CD4-positive, alpha-beta T cell treated with Interleukin-17A for 4 hours (primary cell): ENCODE results near the gene GPR162.
A peak's percentile ranks its signal among the peaks of the same experiment; 100 is the strongest.

Source experiments
- DNase-seq: peaks from one replicate; pipeline ENCODE4 v3.0.0-alpha.2; 2020; ENCODE audit warnings: mixed read lengths

The GPR162 gene

DNA sequence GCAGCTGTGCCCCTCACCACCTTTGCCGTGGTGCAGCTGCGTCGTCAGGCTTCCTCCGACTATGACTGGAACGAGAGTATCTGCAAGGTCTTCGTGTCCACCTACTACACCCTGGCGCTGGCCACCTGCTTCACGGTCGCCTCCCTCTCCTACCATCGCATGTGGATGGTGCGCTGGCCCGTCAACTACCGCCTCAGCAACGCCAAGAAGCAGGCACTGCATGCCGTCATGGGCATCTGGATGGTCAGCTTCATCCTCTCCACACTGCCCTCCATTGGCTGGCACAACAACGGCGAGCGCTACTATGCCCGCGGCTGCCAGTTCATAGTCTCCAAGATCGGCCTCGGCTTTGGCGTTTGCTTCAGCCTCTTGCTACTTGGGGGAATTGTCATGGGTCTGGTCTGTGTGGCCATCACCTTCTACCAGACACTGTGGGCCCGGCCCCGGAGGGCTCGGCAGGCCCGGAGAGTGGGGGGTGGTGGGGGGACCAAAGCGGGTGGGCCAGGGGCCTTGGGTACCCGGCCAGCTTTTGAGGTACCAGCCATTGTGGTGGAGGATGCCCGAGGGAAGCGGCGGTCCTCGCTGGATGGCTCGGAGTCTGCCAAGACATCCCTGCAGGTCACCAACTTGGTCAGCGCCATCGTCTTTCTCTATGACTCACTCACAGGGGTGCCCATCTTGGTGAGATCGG, 2.6 kb downstream of the GPR162 start:
- DNase-seq: no peak

DNA sequence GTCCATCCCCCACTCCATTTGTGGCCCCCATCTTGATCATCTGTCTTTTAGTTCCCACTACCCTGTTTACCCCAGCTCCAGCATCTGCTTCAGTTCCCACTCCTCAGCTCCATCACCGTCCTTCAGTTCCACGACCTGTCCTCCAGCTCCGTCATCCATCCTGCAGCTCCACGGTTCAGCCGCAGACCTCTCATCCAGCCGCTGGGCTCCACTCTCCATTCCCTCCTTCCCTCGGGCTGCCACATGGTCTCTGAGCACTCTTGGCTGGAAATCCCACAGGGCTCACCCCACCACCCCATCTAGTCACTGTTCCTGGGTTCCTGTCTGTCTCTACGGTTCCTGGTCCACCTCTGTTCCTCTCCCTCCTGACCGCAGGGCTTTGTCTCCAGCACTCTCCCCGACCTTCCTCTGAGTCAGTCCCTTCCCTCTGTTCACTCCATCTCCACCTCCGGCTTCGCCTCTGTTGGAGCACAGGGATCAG, 3.3 kb downstream of the GPR162 start:
- DNase-seq: no peak

DNA sequence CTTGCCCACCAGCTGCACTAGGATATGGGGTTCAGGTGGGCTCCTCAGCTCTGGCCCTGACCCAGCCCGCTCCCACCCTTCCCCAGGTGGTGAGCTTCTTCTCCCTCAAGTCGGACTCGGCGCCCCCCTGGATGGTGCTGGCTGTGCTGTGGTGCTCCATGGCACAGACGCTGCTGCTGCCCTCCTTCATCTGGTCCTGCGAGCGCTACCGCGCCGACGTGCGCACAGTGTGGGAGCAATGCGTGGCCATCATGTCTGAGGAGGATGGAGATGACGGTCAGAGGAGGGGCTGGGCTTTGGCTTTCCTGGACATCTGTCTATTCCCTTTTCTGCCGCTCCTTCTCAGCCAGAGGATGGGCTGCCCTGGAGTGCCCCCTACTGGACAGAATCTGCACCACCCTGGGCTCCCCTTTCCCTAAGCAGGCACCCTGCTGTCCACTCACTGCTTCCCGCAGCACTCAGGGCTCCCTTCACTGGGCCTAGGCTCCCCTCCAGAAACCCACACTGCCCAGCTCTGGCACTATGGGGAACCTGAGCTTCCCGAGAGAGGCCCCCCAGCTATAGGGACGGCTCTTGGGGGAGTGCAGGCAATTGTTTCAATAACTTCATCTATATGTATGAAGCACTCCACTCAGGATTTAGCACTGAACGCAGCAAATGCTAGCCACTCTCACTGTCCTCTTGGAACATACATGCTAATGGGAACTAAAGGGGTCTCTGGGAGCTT, 3.9 kb downstream of the GPR162 start:
- peak; percentile 88 for DNase-seq

DNA sequence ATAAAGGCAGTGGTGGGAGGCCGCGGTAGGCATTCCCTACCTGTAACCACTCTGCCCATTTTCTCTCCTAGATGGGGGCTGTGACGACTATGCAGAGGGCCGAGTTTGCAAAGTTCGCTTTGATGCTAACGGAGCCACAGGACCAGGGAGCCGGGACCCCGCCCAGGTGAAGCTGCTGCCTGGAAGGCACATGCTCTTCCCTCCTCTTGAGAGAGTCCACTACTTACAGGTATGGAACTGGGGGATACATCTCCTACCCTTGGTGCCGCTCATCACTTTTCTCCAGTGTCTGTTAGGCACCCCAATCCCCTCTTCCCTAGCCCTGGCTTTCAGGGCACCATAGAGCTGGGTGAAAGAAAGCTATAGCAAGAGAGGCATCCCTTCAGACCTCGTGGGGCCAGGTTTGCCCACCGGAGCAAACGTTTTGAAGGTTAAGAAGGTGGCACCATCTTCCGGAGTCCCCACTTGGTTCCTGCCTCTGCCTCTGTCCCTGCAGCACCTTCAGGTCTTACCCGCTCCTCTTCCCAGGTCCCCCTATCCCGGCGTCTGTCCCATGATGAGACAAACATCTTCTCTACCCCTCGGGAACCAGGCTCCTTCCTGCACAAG, 4.6 kb downstream of the GPR162 start:
- DNase-seq: no peak

DNA sequence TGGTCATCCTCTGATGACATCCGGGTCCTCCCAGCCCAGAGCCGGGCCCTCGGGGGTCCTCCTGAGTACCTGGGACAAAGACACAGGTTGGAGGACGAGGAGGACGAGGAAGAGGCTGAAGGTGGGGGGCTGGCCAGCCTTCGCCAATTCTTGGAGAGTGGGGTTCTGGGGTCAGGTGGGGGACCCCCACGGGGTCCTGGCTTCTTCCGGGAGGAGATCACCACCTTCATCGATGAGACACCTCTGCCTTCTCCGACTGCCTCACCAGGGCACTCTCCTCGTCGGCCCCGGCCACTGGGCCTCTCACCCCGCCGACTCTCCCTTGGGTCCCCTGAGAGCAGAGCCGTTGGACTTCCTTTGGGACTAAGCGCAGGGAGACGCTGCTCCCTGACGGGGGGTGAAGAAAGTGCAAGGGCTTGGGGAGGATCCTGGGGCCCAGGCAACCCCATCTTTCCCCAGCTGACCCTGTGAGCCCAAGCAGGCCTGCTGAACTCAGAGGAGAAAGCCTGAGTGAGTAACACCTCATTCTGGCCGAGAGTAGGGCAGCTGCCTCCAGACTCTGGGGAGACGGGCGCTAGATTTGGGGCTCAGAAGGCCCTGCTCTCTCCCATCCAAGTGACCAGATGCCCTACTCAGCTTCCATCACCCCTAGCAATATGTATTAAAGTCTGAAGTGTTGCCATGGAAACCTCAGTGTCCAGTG, 5.3 kb downstream of the GPR162 start:
- no peak for DNase-seq

DNA sequence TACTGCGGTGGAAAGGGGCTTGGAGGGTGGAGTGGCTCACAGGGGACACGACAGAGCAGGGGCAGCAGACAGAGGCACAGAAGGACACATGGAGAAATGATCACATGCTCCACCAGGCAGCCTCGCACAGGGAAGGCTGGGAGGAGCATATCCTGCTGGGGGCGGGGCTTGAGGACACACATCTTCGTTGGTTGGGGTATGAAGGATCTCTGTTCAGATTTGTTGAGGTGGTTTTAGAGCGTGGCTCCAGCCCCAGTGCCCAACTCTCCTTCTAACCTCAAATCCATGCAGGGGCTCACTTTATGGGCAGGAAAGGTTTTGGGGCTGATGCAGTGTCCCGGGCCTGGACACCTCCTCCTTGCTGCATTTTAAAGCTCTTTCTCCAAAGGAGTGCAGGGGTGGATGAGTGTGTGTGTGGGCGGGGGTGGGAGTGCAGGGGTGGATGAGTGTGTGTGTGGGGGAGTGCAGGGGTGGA, 5.9 kb downstream of the GPR162 start:
- peak; percentile 72 for DNase-seq

DNA sequence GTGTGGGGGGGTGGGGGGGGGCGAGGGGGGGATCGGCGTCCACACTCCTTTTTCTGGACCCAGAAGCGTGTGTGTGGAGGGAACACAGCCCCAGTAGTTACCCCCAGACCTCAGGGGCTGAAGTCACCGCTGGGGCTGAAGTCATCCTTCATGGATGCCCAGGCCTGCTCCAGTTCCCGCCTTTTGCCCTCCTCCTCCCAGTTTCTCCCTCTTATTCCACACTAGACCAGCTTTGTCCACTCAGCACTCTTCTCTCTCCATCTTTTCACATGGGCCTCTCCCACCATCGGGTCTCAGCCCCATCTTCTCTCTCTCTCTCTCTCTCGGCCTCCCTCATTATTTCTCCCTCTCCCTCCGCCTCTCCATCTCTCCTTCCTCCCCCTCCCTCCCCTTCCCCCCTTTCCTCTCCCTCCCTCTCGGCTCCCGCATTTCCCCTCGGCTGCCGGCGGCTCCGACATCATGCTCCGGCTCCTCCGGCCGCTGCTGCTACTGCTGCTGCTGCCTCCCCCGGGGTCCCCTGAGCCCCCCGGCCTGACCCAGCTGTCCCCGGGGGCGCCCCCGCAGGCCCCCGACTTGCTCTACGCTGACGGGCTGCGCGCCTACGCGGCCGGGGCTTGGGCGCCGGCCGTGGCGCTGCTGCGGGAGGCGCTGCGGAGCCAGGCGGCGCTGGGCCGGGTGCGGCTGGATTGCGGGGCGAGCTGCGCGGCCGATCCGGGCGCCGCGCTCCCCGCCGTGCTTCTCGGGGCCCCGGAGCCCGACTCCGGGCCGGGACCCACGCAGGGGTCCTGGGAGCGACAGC, 6.6 kb downstream of the GPR162 start, which contains the start of gene P3H3:
TSS of gene P3H3 (plus strand) at position 426 of the 799 bp plus-strand sequence. CDS start at position 460, 34 bp downstream.
- DNase-seq: no peak

DNA sequence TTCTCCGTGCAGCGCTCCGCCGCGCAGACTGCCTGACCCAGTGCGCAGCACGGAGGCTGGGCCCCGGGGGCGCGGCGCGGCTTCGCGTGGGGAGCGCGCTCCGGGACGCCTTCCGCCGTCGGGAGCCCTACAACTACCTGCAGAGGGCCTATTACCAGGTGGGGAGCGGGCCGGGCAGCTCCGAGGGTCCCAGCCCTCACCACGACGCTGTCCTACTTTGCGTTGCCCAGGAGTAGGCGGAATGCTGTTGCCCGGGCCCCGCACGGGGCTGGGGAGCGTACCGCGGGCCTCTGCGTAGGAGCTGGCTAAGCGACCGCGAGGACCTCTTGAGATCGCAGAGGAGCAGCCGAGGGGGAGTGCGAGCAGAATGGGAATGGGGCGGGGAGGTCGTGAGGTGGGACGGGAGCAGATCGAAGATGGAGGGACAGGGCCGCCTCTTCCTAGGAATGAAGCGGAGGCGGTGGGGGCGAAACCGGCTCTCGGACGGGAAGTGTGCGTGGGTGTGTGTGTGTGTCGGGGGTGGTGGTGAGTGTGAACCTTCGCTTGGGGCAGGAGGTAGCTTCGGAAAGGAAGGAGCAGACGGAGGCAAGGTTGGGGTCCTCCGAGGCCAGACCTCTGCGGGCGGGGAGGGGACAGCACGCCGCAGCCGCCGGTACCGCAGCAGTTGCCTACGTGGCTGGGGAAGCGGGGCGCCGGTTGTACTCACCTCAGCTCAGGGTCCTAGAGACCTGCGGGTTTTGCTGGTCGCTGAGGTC, 7.3 kb downstream of the GPR162 start:
- peak; percentile 64 for DNase-seq

DNA sequence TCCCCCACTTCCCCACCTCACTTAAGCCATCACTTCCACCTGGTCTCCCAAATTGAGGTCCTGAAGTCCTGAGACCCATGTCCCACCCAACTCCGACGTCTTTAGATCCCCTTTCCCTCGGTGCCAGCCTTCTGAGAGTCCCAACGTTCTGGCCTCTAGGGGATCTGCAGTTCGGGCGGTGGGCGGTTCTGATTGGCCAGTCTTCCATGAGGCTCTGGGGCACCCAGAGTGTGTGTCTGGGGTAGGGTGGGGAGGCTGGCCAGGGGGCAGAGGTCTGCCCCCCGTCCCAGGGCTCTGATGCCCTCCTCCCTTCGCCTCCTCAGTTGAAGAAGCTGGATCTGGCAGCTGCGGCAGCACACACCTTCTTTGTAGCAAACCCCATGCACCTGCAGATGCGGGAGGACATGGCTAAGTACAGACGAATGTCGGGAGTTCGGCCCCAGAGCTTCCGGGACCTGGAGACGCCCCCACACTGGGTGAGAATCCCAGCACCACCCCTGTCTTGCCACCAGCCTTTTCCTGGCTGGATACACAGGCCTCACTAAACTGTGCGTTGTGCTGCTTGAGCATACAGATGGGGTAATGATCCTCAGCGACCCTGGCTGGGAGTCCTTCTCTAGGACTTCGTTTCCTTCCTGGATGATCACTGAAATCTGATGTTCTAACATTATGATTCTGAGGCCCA, 8.1 kb downstream of the GPR162 start:
- no peak for DNase-seq

DNA sequence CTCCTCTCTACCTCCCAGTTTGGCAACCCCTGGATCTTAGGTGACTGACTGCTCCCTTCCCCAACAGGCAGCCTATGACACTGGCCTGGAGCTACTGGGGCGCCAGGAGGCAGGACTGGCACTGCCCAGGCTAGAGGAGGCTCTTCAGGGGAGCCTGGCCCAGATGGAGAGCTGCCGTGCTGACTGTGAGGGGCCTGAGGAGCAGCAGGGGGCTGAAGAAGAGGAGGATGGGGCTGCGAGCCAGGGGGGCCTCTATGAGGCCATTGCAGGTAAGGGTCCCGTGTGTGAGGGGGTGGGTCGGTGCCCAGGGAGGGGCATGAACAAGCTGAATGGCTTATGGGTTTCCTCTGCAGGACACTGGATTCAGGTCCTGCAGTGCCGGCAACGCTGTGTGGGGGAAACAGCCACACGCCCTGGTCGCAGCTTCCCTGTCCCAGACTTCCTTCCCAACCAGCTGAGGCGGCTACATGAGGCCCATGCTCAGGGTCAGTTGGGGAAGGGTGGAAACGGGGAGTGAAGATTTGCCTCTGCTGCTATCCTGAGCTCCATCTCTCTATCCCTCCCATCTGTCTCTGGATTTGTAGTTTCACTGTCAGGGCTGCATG, 8.8 kb downstream of the GPR162 start:
- no peak for DNase-seq

DNA sequence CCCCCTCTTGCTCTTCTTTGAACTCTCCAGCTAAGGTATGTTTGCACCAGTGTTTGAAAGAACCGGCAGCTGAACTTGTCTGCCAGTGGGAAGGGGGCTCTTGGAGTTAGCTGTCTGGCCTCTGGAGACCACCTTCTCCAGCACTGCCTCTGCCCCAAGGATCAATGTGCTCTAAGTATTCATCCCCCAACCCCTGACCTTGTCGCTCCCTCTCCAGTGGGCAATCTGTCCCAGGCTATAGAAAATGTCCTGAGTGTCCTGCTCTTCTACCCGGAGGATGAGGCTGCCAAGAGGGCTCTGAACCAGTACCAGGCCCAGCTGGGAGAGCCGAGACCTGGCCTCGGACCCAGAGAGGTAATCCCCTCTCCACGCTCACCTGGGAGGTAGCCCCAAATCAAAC, 9.4 kb downstream of the GPR162 start:
- no peak for DNase-seq

DNA sequence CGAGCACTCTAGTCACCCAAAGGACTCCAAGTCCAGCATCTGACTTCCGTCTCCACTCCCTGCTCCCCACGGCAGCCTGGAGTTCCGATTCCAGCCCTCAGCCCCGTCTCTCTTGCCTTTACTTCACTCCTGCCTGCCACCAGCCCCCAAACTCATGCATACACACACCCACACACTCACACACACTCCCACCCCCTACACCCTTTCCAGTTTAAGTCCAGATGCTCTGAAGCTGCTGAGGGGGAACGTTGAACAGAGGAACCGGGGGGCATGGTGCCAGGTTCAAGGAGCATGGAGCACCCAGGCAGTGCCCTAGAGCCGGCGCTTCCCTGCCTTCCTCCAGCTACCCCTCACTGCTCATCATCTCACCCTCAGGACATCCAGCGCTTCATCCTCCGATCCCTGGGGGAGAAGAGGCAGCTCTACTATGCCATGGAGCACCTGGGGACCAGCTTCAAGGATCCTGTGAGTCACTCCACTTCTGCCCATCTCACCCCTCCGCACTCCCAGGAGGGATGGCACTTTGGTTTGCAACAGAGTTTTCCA, 9.9 kb downstream of the GPR162 start:
- no peak for DNase-seq

DNA sequence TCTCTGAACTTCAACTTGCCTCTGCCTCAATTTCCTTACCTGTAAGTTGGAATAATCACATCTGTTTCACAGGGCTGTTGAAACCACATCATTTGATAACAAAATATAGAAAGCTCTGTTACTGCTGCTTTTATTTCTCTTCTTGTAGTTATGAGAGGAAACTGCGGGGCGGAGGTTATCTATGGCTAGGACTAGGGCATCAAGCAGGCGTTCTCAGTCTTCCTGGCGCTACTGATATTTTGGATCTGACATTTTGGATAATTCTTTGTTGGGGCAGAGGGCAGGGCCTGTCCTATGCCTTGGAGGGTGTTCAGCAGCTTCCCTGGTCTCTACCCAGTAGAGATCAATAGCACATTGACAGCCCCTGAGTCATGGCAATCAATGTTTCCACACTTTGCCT, 10.5 kb downstream of the GPR162 start:
- DNase-seq: no peak

DNA sequence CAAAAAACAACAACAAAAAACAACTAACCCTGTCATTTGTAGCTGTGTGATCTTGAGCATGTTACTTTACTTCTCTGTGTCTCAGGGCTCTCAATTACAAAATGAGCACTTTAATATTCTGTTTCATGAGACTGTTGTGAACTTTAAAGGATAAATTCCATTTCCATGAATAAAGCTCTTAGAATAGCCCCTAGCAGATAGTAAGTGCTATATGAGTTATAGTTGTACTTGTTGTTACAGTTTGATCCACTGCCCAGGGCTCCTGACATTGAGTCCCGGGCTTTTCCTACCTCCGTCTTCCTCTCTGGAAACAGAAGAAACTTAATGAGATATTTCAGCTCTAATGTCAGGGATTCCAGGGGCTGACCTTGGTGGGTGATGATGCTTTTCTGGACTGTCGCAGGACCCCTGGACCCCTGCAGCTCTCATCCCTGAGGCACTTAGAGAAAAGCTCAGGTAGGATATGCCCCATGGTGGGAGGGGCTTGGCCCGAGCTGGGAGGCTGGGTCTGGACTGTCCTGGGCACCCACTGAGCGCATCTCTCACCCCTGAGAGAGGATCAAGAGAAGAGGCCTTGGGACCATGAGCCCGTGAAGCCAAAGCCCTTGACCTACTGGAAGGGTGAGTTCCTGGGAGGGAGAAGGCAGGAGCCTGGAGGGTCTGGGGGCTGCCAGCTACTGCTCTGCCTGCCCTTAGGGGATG, 11.7 kb downstream of the GPR162 start:
- no peak for DNase-seq

DNA sequence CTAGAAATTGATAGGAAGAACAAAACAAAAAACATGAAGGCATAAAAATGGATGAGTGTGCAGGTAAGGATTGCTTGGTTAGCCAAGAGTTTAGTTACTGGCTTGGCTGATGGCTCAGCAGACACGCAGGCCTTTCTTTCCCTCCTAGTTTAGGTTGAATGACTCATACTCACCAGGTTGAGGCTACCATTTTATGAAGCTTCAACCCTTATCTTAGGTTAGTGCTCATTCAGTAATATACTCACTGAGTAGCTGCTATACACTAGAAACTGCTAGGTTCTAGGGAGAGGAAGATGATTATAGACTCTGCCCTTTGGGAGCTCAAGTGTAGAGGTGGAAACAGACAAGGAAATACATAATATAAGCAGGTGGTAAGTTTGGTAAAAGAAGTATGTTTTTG, 12.6 kb downstream of the GPR162 start:
- DNase-seq: no peak

DNA sequence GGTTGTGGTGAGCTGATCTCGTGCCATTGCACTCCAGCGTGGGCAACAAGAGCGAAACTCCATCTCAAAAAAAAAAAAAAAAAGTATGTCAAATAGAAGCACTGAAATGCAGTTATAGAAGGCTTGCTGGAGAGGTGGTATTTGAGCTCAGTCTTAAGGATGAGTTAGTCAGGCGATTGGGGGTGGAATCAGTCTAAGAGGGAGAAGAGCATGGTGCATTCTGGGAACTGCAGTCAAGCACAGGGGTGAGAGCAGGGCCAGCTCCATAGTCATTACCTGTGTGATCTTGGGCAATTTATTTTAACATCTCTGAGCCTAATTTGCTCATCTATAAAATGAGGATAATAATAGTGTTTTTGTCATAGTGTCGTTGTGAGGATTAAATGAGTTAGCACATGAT, 13.3 kb downstream of the GPR162 start:
- DNase-seq: no peak

DNA sequence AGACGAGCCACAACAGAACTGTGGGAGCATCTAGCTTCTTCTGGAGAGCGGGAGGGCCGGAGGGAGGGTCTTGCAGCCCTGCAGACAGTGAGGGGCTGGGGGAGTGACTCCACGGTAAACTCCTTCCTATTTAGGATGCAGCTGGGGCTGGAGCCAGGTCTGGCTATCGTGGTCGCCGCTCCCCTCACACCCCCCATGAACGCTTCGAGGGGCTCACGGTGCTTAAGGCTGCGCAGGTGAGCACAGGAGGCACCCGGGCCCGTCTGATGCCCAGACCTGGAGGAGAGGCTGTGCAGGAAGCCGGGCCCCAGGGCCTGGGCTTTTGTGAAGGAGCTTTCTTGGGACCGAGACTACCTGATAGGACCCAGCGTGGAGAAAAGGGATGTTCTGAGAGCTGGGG, 15.2 kb downstream of the GPR162 start:
- no peak for DNase-seq

DNA sequence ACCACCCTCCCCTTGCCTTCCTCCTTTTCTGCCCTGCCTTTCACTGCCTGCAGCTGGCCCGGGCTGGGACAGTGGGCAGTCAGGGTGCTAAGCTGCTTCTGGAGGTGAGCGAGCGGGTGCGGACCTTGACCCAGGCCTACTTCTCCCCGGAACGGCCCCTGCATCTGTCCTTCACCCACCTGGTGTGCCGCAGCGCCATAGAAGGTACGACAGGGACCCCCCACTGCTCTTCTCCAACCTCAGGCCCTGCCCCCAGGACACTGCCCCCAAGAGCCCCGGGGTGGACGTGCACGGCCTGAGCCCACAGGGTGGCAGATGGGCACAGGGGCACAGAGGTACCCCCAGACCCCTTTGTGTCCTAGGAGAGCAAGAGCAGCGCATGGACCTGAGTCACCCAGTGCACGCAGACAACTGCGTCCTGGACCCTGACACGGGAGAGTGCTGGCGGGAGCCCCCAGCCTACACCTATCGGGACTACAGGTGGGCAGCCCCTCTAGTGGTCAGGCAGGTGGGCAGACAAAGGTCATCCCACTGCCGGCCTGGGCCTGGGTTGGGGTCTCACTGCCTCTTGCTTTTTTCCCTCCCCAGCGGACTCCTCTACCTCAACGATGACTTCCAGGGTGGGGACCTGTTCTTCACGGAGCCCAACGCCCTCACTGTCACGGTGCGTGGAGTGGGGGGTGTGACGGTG, 15.9 kb downstream of the GPR162 start:
- no peak for DNase-seq

DNA sequence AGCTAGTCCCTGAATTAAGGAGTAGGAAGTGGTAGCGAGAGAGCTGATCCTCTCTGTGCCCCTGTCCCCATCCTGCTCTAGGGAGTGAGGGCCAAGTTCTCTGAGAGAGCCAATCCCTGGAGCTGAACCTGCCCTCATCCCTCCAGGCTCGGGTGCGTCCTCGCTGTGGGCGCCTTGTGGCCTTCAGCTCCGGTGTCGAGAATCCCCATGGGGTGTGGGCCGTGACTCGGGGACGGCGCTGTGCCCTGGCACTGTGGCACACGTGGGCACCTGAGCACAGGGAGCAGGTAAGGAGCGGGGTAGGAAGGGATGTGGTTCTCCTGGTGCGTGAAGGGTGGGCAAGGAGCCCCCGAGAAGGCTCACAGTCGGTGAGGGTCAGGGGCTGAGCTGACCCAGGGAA, 17.2 kb downstream of the GPR162 start:
- no peak for DNase-seq
